Hepatic stellate cell (primary cell): ENCODE results near the gene VSIG4.
"Not testable (repeated sequence)": the region's sequence is repeated elsewhere in the genome, so short reads cannot be mapped to it uniquely, and the experiment has no call there.

Source experiments
- DNase-seq: peaks from one replicate; pipeline ENCODE4 v3.0.0; 2011; ENCODE audit warnings: low spot score

VSIG4 gene

GRCh38 chrX:66039944-66040343, at the start of gene VSIG4:
TSS of gene VSIG4 (minus strand) at chrX:66040080. CDS start at chrX:66039998, 82 bp downstream.
- no peak for DNase-seq

DNA sequence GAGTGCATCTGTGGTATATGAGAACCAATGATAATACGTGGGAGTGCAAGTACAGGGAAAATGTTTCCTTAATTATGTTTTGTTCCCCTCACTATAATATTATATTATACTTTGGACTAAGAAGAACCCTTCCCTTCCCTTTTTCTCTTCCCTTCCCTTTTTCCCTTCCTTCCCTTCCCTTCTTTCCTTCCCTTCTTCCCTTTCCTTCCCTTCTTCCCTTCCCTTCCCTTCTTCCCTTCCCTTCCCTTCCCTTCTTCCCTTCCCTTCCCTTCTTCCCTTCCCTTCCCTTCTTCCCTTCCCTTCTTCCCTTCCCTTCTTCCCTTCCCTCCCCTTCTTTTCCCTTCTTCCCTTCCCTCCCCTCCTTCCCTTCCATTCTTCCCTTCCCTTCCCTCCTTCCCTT, 36.9 kb upstream of the VSIG4 start:
- DNase-seq = no peak

GRCh38 chrX:66074920-66075879, 35.3 kb upstream of the VSIG4 start:
- DNase-seq = no peak

DNA sequence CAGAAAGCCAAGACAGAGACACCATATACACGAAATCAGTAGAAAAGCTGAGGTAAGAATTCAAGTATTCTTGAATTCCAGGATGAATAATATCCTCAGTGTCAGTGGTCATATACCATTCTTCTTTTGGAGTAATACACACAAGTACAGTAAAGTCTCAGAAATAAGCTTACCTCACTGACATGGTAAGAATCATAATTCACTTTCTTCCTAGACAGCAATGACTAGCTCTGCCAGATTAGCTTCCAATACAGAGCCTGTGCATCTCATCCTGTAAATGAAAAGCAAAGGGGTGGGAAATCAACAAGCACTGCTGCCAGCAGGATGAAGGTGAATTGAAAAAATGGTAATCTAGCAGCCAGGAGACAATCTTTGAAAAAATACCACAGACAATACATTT, 31.2 kb upstream of the VSIG4 start:
- no peak for DNase-seq

GRCh38 chrX:66064261-66064660, 24.4 kb upstream of the VSIG4 start:
- DNase-seq = no peak

DNA sequence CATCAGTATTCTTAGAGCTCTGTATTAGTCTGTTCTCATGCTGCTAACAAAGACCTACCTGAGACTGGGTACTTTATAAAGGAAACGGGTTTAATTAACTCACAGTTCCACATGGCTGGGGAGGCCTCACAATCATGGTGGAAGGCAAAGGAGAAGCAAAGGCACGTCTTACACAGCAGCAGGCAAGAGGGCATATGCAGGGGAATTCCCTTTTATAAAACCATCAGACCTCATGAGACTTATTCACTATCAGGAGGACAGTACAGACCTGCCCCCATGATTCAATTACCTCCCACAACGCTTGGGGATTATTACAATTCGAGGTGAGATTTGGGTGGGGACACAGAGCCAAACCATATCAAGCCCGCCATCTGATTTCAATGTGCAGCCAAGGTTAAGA, 17.1 kb upstream of the VSIG4 start:
- DNase-seq = not testable (repeated sequence)

DNA sequence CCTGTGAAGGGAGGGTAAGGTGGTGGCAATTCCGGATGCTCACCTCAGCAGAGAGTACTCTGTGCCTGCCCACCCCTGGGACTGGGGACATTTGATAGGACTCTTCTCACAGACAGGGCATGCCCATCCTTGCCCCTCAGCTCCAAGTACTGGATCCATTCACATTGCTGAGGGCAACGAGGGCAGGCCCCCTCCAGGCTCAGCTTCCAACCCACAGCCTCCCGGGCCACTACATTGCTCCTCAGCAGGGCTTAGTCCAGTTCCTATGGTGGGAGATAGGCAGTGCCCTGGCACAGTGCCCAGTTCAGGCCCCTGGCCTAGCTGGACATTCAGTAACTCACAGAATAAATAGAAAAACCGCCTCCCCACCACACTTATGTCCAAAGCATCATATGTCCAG, 15.1 kb upstream of the VSIG4 start:
- DNase-seq = no peak

DNA sequence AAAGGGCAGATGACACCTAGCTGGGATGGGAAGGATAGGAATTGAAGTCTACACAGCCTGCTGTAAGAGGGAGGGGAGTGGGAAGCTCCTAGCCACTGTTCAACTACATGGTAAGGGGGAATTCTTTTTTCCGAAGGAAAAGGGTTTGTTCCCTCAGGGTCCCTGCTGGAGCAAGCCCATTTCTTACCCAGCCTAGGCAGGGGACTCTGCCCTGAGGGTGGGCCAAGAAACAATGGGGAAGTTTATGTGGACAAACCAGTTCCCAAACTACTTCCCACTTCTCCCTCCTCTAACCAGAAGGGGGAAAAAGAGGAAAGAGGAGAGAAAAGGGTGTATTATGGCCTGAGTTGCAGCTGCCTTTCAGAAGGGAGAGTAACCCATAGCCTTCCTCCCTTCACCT, 13.5 kb upstream of the VSIG4 start:
- no peak for DNase-seq

GRCh38 chrX:66051980-66052379, 12.1 kb upstream of the VSIG4 start:
- DNase-seq = no peak

GRCh38 chrX:66050140-66050569, 10.3 kb upstream of the VSIG4 start:
- no peak for DNase-seq

GRCh38 chrX:66049056-66049455, 9.2 kb upstream of the VSIG4 start:
- DNase-seq = no peak

DNA sequence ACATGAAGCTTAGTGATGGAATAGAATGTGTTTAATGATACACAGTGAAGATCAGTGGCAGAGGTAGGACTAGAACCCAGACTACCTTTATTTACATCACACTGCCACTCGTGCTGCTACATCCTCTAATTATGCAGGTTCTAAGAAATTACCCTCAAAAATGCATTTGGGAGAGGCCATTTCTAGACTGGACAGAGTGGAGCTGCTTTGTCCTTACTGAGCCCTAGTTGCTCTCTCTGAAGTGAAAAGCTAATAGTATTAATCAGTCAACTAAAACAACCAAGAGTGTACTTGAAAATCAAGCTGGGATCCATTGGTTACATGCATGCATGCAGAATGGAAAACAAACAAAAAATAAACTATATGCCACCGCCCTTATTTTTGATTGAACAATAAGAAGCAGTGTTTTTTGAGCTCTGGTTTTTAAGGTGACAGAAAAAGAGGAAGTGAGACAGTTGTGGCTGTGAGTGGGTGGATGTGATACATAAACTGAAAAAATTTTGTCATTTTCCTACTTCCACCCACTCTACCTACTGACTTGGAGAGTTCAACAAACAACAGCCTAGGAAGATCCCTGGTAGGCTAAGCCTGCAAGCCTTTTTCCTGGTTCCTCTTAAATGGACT, 6.8 kb upstream of the VSIG4 start:
- DNase-seq = no peak

- no peak for DNase-seq
These were observed 6.0 kb upstream of the VSIG4 start for GRCh38 chrX:66045894-66046293.

DNA sequence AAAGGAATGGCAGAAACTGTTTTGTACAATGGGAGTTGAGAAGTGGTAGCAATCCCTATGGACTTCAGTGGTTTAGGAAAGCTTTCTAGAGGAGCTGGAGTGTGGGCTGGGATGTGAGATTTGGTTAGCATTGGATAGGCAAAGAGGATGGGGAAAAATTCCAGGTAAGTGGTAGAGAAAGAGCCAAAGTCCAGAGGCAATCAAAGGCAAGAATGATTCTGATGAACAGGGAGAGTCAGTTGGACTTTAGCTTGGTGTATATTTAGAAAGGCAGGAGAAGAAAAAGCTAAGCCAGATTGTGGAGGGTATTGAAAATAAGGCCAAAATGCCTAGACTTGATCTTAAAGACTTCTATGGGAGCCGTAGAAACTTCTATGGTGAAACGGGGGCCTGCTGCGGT, 3.7 kb upstream of the VSIG4 start:
- no peak for DNase-seq

DNA sequence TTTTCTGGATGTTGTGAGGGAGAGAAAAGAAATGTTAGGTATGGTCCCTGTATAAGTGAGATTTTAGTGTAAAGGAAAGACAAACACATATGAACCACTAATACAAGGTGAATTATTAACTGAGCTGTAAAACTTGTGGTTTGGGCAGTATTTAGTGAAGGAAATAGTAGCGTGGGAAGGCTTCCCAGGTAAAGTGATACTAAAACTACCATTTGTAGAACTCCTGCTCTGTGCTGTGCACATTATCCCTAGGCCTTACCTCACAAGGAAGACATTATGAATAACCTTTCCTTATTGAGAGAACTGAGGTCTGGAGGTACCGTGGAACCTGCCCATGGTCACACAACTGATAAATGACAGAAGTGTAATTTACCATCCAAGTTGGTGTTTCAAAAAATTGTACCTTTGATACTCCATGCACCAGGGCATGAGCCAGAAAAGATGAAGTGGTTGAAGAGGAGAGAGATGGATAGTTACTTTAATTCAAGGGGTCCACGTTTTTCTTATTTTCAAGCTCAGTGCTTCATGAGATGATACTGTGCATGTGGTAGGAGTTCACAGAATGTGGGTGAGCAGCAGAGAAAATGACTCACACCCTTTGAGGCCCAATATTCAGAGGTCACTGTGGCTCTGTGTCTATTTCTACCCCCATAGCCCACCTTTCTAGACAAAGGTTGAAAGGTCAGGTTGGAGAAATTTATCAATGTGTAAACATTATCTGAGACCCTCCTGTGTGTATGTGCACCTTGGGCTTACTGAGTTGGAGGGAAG, 2.6 kb upstream of the VSIG4 start:
- DNase-seq = no peak

DNA sequence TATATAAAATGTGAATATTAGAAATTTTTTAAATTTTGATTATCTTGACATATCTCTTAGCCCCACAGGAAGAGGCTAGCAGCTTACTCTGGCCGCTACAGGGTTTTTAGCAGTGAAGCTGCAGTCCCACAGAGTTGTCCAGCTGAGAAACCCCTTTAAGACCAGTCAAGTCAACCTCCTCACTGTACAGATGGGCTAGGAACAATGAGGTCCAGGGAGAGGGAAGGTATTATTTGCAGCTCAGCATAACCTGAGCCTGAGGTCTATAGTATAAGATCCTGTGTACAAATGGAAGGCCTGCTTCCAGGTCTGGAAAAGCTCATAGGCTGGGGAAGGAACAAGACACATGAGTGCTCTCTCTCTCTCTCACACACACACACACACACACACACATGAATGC, 1.8 kb downstream of the VSIG4 start:
- DNase-seq = no peak

GRCh38 chrX:66036231-66036630, 3.6 kb downstream of the VSIG4 start:
- DNase-seq = no peak

- no peak for DNase-seq
These were observed 4.2 kb downstream of the VSIG4 start for GRCh38 chrX:66035667-66036066.

DNA sequence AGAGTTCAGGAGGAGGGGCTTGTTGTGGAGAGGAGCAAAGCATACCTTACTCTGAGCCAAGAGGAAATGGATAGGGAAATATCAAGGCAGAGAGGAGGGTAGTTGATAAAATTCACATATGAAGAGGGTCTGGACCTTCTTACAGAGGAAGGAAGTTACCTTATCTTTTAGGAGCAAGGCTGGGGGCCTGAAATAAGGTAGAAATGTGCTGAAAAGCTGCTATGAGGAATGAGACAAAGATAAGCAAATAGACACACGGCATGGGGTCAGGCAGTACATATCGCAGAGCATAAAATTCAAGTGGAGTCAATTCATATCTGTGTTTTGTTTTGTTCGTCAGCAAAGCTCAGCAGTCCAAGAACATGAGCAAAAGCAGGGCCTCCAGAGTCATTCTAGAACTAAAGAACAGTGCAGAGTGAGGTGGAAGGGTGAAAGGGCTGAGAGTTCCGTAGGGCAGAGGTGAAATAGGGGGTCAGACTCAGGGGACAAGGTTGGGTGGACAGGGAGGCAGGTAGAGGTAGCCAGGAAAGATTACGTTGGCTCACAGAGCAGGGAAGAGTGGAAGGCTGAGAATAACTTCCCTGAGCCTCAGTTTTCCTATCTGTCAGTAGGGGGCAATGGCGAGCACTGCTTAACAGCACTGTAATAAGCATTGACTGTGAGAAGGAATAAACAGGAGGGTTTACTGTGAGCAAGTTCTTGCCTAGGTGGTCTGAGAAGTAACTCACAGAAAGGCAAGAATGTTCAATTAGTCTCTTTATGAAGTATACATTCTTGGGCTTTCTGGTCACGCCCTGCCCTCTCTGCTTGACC, 9.2 kb downstream of the VSIG4 start:
- DNase-seq = no peak

- DNase-seq = no peak
These were observed 10.9 kb downstream of the VSIG4 start for GRCh38 chrX:66028936-66029335.

GRCh38 chrX:66024570-66024969, 15.3 kb downstream of the VSIG4 start:
- no peak for DNase-seq

- DNase-seq = no peak
These were observed 15.8 kb downstream of the VSIG4 start for GRCh38 chrX:66024092-66024467.
